ENCODE data around the gene KY.

KY gene

DNA sequence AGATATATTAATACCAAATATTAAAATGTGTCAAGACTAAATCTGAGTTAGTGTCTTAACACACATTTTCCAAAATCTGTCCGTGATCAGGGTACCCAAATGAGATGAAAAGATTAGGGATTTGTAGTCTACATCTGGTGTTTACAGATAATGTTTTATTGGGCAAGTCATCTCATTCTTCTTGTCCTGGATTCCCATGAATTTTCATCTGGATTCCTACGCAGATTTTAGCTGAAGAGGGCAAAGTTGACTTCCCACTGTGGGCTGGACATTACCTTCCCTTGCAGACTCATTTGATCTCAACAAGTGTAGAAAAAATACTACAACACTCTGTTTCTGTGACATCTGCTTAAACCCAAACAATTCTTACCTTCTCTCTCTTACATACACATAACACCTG is 85.8 kb downstream of the KY start:
- Mint-ChIP-seq H3K27me3 (no peaks in the 10 kb centered on the region), H3K27ac (no peak overlapping the region), H3K36me3 (peaks cover 29% of the 10 kb centered on the region), H3K4me1 (no peaks in the 10 kb centered on the region), H3K4me3 (no peak overlapping the region), H3K9me3 (peaks cover 6% of the 10 kb centered on the region)
- ATAC-seq (ENCODE audit: low read depth): no peak
- DNase-seq (ENCODE audit: low spot score in 2 of 2): no peak

DNA sequence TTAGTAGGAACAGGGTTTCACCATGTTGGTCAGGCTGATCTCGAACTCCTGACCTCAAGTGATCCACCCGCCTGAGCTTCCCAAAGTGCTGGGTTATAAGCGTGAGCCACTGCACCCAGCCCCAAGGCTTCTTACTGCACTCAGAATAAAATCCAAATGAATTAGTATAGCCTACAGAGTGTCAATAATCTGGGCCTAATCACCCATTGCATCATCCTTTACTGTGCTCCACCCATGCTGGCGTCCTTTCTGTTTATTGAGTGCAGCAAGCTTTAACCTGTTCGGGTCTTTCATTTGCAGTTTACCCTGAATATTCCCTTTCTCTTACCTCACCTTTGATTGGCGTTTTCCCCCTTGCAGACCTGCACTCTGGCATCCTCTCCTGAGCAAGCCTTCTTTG is 87.2 kb downstream of the KY start:
- Mint-ChIP-seq H3K4me3 (no peak overlapping the region), H3K4me1 (no peaks in the 10 kb centered on the region), H3K27me3 (no peaks in the 10 kb centered on the region), H3K9me3 (peaks cover under 1% of the 10 kb centered on the region), H3K27ac (no peak overlapping the region), H3K36me3 (peaks cover 36% of the 10 kb centered on the region)
- ATAC-seq (ENCODE audit: low read depth) (no peak), DNase-seq (ENCODE audit: low spot score in 2 of 2) (no peak)

DNA sequence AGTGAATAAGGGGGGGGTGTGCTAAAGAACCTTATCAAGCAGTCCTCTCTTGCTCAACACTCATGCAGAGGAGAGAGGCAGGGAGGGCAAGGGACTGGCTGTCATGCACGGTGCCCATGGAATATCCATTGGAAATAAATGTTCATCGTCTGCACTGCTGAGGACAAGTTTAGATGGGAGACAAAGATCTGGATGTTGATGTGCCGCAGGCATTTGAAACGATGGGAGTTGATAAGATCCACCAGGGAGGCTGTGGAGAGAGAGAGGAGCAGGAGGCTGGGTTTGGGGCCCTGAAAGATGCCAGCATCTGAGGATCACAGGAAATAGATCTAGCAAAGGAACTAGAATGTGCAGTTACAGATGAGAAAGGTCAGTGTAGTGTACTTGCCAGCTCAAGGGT is 88.8 kb downstream of the KY start:
- peaks cover 40% of the 10 kb centered on the region for H3K36me3 Mint-ChIP-seq
- no peak overlapping the region for H3K27ac Mint-ChIP-seq
- H3K9me3 Mint-ChIP-seq: no peaks in the 10 kb centered on the region
- no peaks in the 10 kb centered on the region for H3K27me3 Mint-ChIP-seq
- no peaks in the 10 kb centered on the region for H3K4me1 Mint-ChIP-seq
- ATAC-seq (ENCODE audit: low read depth) (no peak), DNase-seq (ENCODE audit: low spot score in 2 of 2) (no peak)
- H3K4me3 Mint-ChIP-seq: no peak overlapping the region

DNA sequence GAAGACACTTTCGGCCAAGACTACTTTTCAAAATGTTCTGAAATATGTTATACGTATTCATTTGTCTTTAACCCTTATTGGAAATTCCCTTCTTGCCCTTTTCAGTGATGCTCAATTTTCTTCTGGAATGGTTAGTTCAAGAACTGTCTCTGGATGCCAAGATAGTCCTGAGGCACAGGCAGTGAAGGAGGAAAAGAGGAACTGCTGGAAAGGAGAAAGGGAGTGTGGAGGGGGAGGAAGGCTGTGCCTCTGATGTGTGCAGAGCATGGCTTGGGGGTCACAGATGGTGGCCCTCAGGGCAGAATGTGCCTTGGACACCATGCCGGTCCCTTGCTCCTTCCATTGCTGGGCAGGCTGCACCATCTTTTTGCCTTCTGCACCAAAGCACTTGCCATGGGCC is 91.2 kb downstream of the KY start:
- H3K9me3 Mint-ChIP-seq: no peaks in the 10 kb centered on the region
- H3K27me3 Mint-ChIP-seq: no peaks in the 10 kb centered on the region
- no peak overlapping the region for H3K4me3 Mint-ChIP-seq
- no peak for ATAC-seq (ENCODE audit: low read depth)
- H3K36me3 Mint-ChIP-seq: peaks cover 42% of the 10 kb centered on the region
- H3K27ac Mint-ChIP-seq: no peak overlapping the region
- no peaks in the 10 kb centered on the region for H3K4me1 Mint-ChIP-seq
- no peak for DNase-seq (ENCODE audit: low spot score in 2 of 2)
